Adrenal gland (tissue), 12 donors: ENCODE measurements around the gene PDGFB. TPM values are rescaled to one million over a fixed set of nuclear protein-coding genes. Genes with fewer than 3 reads are reported as not detected.

Source experiments
- DNase-seq, 7 donors: peaks; one replicate each; pipeline ENCODE4 v3.0.0-alpha.2; 2019 to 2020
- H3K27ac ChIP-seq, 5 donors: fragments of 200-600 bp; sonication (generic) in 4 of 5; 1 replicate in 3 of 5; 2 replicates in 2 of 5; pipeline versions ENCODE4 v1.5.1 to v1.8.0; 2016 to 2020; ENCODE audit warnings: mild to moderate bottlenecking in 1 of 5
- H3K27me3 ChIP-seq: fragments of 200-600 bp; 2 replicates; pipeline ENCODE4 v1.8.0; 2021
- H3K36me3 ChIP-seq, 2 donors: fragments of 200-600 bp; replicated peaks in 1 of 2; 1 replicate in 1 of 2; 2 replicates in 1 of 2; pipeline versions ENCODE4 v1.5.1 to v1.8.0; 2018 to 2022
- H3K4me1 ChIP-seq, 2 donors: fragments of 200-600 bp; replicated peaks in 1 of 2; 1 replicate in 1 of 2; 2 replicates in 1 of 2; pipeline versions ENCODE4 v1.5.1 to v1.8.0; 2018 to 2021
- H3K4me3 ChIP-seq, 4 donors: fragments of 200-600 bp; sonication (generic) in 3 of 4; one replicate each; pipeline ENCODE4 v1.5.1; 2016 to 2018
- H3K9me3 ChIP-seq, 3 donors: fragments of 200-600 bp; sonication (generic) in 1 of 3; replicated peaks in 1 of 3; 1 replicate in 2 of 3; 2 replicates in 1 of 3; pipeline versions ENCODE4 v1.5.1 to v1.8.0; 2016 to 2021
- CTCF ChIP-seq, 6 experiments: fragments of 450-650 bp in 4 of 6; fragments of 200-600 bp in 2 of 6; sonication (generic) in 1 of 6; IDR thresholded peaks; 1 replicate in 5 of 6; 2 replicates in 1 of 6; pipeline versions ENCODE4 v1.5.1 to v1.8.0; 2016 to 2021; ENCODE audit warnings: antibody characterized with exemption in 6 of 6, mild to moderate bottlenecking in 2 of 6, moderate library complexity in 1 of 6
- POLR2A ChIP-seq, 2 donors: fragments of 450-650 bp; IDR thresholded peaks; one replicate each; pipeline ENCODE4 v1.6.1; 2017; ENCODE audit warnings: antibody characterized with exemption in 2 of 2, mild to moderate bottlenecking in 2 of 2, moderate library complexity in 1 of 2
- WGBS, 4 donors: extraction: QIAGEN DNeasy Blood & Tissue Kit in 2 of 4; methylation state at CpG; one replicate each; pipeline versions ENCODE4 v1.1.5 to v1.1.7; 2013 to 2017; 5-methylcytosine and 5-hydroxymethylcytosine counted together
- intact Hi-C, 2 donors: fragments of 100-400 bp; cut with DNase I; formaldehyde crosslinking; loops; one replicate each; pipeline versions ENCODE4 v1.14.1 to v1.15.0; 2022 to 2023
- polyA plus RNA-seq, 3 donors: library from polyadenylated mRNA; stranded (reverse); fragments of 200-250 nt in 2 of 3; fragments of 350-450 nt in 1 of 3; fragmentation: Illumina TruSeq in 1 of 3; extraction: RNeasy Lipid Tissue Mini Kit (QIAGEN cat#74804) in 1 of 3; gene quantifications; one replicate each; pipeline ENCODE4 v1.2.3, GENCODE V29; 2013 to 2014
- total RNA-seq, 9 donors: library from RNA; depleted of rRNA in 4 of 9; stranded (reverse); fragments of >200 nt in 4 of 9; fragments of 120-200 nt in 1 of 9; fragmentation: NEBNext Ultra II Directional in 1 of 9; extraction: Animal tissue kit (Norgen Biotek cat#: 25700) in 1 of 9; gene quantifications; one replicate each; pipeline versions ENCODE4 v1.1.0 to v1.2.4, GENCODE V29; 2013 to 2023
- donor health status: healthy with polysubstance abuse.
- donor health status: Bipolar disorder and iron deficiency.
- donor health status: DM: yes; HTN: yes; CAD: no.
- donor health status: DM: no; HTN: no; CAD: no.
- donor health status: DM: no; HTN: no; CAD: no.
- donor health status: DM: yes; HTN: yes; CAD: no.

The PDGFB gene
- total and polyA plus RNA-seq, 12 donors = 1.8 to 10.9 (median 6.1) TPM

GRCh38 chr22:39182478-39183030 is 62.2 kb downstream of the PDGFB start:
- Histone ChIP-seq H3K9me3 (no peaks in the 10 kb centered on the region), H3K27me3 (no peaks in the 10 kb centered on the region), H3K4me3 (no peak overlapping the region), H3K4me1 (peaks cover 10 to 28% of the 10 kb centered on the region in 2 donors), H3K36me3 (no peaks in the 10 kb centered on the region), H3K27ac (no peak overlapping the region)
- WGBS, 4 donors = 86 to 97% (median 93%) methylated on average over 4 to 6 of the region's 6 CpGs
- intact Hi-C loops = no loop called here
- no peak for TF ChIP-seq POLR2A (IDR thresholded peaks at IDR 0.05)
- no peak for TF ChIP-seq CTCF (IDR thresholded peaks at IDR 0.05)
- peak in 1 of 7 donors; percentile 43 for DNase-seq

- no peaks in the 10 kb centered on the region for H3K36me3 ChIP-seq
- H3K27me3 ChIP-seq = no peaks in the 10 kb centered on the region
- 98 to 100% (median 100%) methylated on average over 1 to 5 of the region's 5 CpGs for WGBS, 4 donors
- intact Hi-C loops = no loop called here
- H3K9me3 ChIP-seq = no peaks in the 10 kb centered on the region
- TF ChIP-seq POLR2A (IDR thresholded peaks at IDR 0.05) = no peak
- no peak for TF ChIP-seq CTCF (IDR thresholded peaks at IDR 0.05)
- H3K4me3 ChIP-seq = no peak overlapping the region
- H3K4me1 ChIP-seq = peaks cover 10 to 30% of the 10 kb centered on the region in 2 donors
- no peak overlapping the region for H3K27ac ChIP-seq
- peak in 1 of 7 donors; percentile 35 for DNase-seq
These were observed 63.0 kb downstream of the PDGFB start for GRCh38 chr22:39181778-39182177.

GRCh38 chr22:39181356-39181755 is 63.4 kb downstream of the PDGFB start:
- no peaks in the 10 kb centered on the region for H3K27me3 ChIP-seq
- no peak for DNase-seq
- peaks cover 12 to 34% of the 10 kb centered on the region in 2 donors for H3K4me1 ChIP-seq
- H3K9me3 ChIP-seq = no peaks in the 10 kb centered on the region
- no peak overlapping the region for H3K4me3 ChIP-seq
- 94 to 98% (median 96%) methylated on average over 8 of the region's 8 CpGs for WGBS, 4 donors
- intact Hi-C loops = no loop called here
- no peak overlapping the region for H3K27ac ChIP-seq
- no peaks in the 10 kb centered on the region for H3K36me3 ChIP-seq
- TF ChIP-seq POLR2A (IDR thresholded peaks at IDR 0.05) (no peak), CTCF (IDR thresholded peaks at IDR 0.05) (no peak)

- Histone ChIP-seq H3K36me3 (no peaks in the 10 kb centered on the region), H3K4me3 (no peak overlapping the region), H3K4me1 (peaks cover 27 to 43% of the 10 kb centered on the region in 2 donors), H3K9me3 (no peaks in the 10 kb centered on the region), H3K27ac (peak overlapping the region in 2 of 5 donors; percentile 13 to 17), H3K27me3 (no peaks in the 10 kb centered on the region)
- peak in 1 of 7 donors; percentile 69 for DNase-seq
- 61 to 91% (median 73%) methylated on average over 10 to 21 of the region's 21 CpGs for WGBS, 4 donors
- intact Hi-C loops = loop anchor here (5.0 to 10.0 kb wide), 3 partner anchors 117 to 345 kb away; partner anchors contain the start of gene ATF4 (in 1 of the 2)
- TF ChIP-seq POLR2A (IDR thresholded peaks at IDR 0.05) = no peak
- no peak for TF ChIP-seq CTCF (IDR thresholded peaks at IDR 0.05)
These were observed 64.9 kb downstream of the PDGFB start for GRCh38 chr22:39179841-39180335.
